PC-9 (cell line): ENCODE data around the gene SYCE1. TPM values are rescaled to one million over a fixed set of nuclear protein-coding genes. Genes with fewer than 3 reads are reported as not detected.

ENCODE experiments used
- BruUV-seq: library from RNA; stranded (reverse); fragments of 400-500 nt; replicated peaks from 2 replicates; lab custom pipeline; 2021; lab: Mats Ljungman, UMichigan
- CTCF ChIA-PET: fragments of 300-600 bp; sonication (Branson Sonifier 250); formaldehyde crosslinking; loops from one replicate; lab custom pipeline; 2022; ENCODE audit warnings: antibody characterized with exemption; lab: Charles Lee
- POLR2A ChIA-PET: fragments of 300-600 bp; sonication (Branson Sonifier 250); formaldehyde crosslinking; loops from one replicate; lab custom pipeline; 2022; ENCODE audit warnings: antibody characterized with exemption; ENCODE audit not compliant: unreplicated experiment; lab: Charles Lee
- DNase-seq, 2 experiments: peaks; one replicate each; pipeline versions ENCODE4 v3.0.0 to v3.0.0-alpha.2; 2015 to 2022; ENCODE audit warnings: mixed read lengths in 1 of 2
- H2AFZ ChIP-seq: fragments of 200-600 bp; sonication (generic); 2 replicates; pipeline ENCODE4 v1.8.1; 2017; ENCODE audit warnings: antibody characterized with exemption
- H3F3A ChIP-seq: fragments of 200-600 bp; sonication (generic); 2 replicates; pipeline ENCODE4 v1.8.1; 2017; ENCODE audit warnings: antibody characterized with exemption, mild to moderate bottlenecking, low read depth; ENCODE audit not compliant: insufficient read depth
- H3K27ac ChIP-seq: fragments of 200-600 bp; sonication (generic); 2 replicates; pipeline ENCODE4 v1.6.1; 2016; ENCODE audit warnings: mixed run types
- H3K27me3 ChIP-seq: fragments of 200-600 bp; sonication (generic); 2 replicates; pipeline ENCODE4 v1.6.1; 2016; ENCODE audit warnings: low read depth, mixed run types; ENCODE audit not compliant: insufficient read depth
- H3K36me3 ChIP-seq: fragments of 200-600 bp; sonication (generic); 2 replicates; pipeline ENCODE4 v1.6.1; 2016; ENCODE audit warnings: low read depth, mixed run types
- H3K4me1 ChIP-seq: fragments of 200-600 bp; sonication (generic); replicated peaks from 2 replicates; pipeline ENCODE4 v1.6.1; 2016; ENCODE audit warnings: mixed run types; ENCODE audit not compliant: insufficient read depth
- H3K4me2 ChIP-seq: fragments of 200-600 bp; sonication (generic); 2 replicates; pipeline ENCODE4 v1.6.1; 2017; ENCODE audit warnings: mixed run types
- H3K4me3 ChIP-seq: fragments of 200-600 bp; sonication (generic); 2 replicates; pipeline ENCODE4 v1.6.1; 2016; ENCODE audit warnings: mixed run types
- H3K79me2 ChIP-seq: fragments of 200-600 bp; sonication (generic); 2 replicates; pipeline ENCODE4 v1.6.1; 2017; ENCODE audit warnings: low read depth, mixed run types
- H3K9me2 ChIP-seq: fragments of 200-600 bp; sonication (generic); 2 replicates; pipeline ENCODE4 v1.8.1; 2017; ENCODE audit warnings: mild to moderate bottlenecking; ENCODE audit not compliant: insufficient read depth
- H3K9me3 ChIP-seq: fragments of 200-600 bp; sonication (generic); 2 replicates; pipeline ENCODE4 v1.8.1; 2016; ENCODE audit warnings: low read depth; ENCODE audit not compliant: insufficient read depth
- H4K20me1 ChIP-seq: fragments of 200-600 bp; sonication (generic); 2 replicates; pipeline ENCODE4 v1.8.1; 2017; ENCODE audit not compliant: insufficient read depth
- EZH2 ChIP-seq: fragments of 200-600 bp; sonication (generic); IDR thresholded peaks from 2 replicates; pipeline ENCODE4 v1.8.0; 2017; ENCODE audit warnings: antibody characterized with exemption, low read depth
- intact Hi-C: fragments of 100-400 bp; cut with micrococcal nuclease; formaldehyde crosslinking; loops from one replicate; pipeline ENCODE4 v1.10.0; 2022; ENCODE audit not compliant: unreplicated experiment
- total RNA-seq: library from RNA; stranded (reverse); gene quantifications from 2 replicates; pipeline ENCODE4 v1.2.3, GENCODE V29; 2021
- TF ChIP-seq, protein P1 (sequence below): fragments of 200-600 bp; sonication (generic); conservative IDR thresholded peaks from 2 replicates; pipeline ENCODE4 v1.6.1; 2017; ENCODE audit warnings: mixed run types, antibody characterized with exemption, mild to moderate bottlenecking, moderate library complexity

The SYCE1 gene
- total RNA-seq, 1 experiment from 2014 or later = not detected

DNA sequence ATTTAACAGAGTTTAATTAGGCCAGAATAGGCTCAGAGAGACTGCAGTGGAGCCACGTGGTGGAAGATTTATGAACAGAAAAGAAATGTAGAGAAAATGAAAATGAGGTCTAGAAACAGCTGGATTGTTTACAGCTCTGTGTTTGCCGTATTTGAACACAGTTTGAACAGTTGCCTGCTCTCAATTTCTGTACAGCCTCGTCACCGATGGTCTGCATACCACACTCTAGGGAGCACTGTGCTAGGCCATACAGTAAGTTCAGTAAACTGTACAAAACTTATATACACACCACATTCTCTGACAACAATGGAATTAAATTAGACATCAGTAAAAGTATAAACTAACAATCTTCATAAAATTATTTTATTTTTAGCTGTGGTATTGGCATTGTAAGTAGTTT, 49.3 kb downstream of the SYCE1 start:
- CTCF ChIA-PET = no interaction called here
- Histone ChIP-seq H3K27me3 (peaks cover 4% of the 10 kb centered on the region; the same call in 1 of the 2 replicates), H2AFZ (no peak overlapping the region), H3K79me2 (no peaks in the 10 kb centered on the region), H3K4me2 (no peak overlapping the region), H3K9me3 (no peaks in the 10 kb centered on the region), H3K36me3 (no peaks in the 10 kb centered on the region), H3K4me1 (no peaks in the 10 kb centered on the region), H3K9me2 (no peaks in the 10 kb centered on the region), H3K27ac (no peak overlapping the region), H3F3A (no peaks in the 10 kb centered on the region), H3K4me3 (no peak overlapping the region), H4K20me1 (no peaks in the 10 kb centered on the region)
- TF ChIP-seq, protein P1, sequence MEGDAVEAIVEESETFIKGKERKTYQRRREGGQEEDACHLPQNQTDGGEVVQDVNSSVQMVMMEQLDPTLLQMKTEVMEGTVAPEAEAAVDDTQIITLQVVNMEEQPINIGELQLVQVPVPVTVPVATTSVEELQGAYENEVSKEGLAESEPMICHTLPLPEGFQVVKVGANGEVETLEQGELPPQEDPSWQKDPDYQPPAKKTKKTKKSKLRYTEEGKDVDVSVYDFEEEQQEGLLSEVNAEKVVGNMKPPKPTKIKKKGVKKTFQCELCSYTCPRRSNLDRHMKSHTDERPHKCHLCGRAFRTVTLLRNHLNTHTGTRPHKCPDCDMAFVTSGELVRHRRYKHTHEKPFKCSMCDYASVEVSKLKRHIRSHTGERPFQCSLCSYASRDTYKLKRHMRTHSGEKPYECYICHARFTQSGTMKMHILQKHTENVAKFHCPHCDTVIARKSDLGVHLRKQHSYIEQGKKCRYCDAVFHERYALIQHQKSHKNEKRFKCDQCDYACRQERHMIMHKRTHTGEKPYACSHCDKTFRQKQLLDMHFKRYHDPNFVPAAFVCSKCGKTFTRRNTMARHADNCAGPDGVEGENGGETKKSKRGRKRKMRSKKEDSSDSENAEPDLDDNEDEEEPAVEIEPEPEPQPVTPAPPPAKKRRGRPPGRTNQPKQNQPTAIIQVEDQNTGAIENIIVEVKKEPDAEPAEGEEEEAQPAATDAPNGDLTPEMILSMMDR = no peak
- TF ChIP-seq EZH2 = no peak
- intact Hi-C loops = no loop called here
- POLR2A ChIA-PET = no interaction called here
- BruUV-seq = no TSS peak
- no peak for DNase-seq

DNA sequence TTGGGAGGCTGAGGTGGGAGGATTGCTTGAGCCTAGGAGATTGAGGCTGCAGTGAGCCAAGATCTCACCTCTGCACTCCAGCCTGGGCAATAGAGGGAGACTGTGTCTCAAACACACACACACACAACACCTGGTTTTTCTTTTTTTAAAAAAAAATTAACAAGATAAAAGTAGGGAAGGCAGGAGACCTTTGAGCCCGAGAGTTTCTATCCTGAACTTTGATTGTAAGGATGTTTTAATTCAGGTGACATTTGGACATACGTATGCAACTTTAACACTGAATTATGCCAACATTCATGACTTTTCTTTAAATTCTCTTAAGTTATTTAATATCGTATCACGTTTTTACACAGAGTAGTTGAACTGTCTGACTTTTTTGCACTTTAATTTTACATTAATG, 49.9 kb downstream of the SYCE1 start:
- Histone ChIP-seq H3K4me2 (no peak overlapping the region), H3K27ac (no peak overlapping the region), H3K9me3 (no peaks in the 10 kb centered on the region), H3K36me3 (no peaks in the 10 kb centered on the region), H3K9me2 (no peaks in the 10 kb centered on the region), H3K4me3 (no peak overlapping the region), H3K4me1 (no peaks in the 10 kb centered on the region), H3K79me2 (no peaks in the 10 kb centered on the region), H3K27me3 (peaks cover 4% of the 10 kb centered on the region; the same call in 1 of the 2 replicates), H3F3A (no peaks in the 10 kb centered on the region), H2AFZ (no peak overlapping the region), H4K20me1 (no peaks in the 10 kb centered on the region)
- intact Hi-C loops = no loop called here
- TF ChIP-seq, protein P1 = no peak
- TF ChIP-seq EZH2 = no peak
- BruUV-seq = no TSS peak
- ChIA-PET POLR2A (no interaction called here), CTCF (no interaction called here)
- no peak for DNase-seq

DNA sequence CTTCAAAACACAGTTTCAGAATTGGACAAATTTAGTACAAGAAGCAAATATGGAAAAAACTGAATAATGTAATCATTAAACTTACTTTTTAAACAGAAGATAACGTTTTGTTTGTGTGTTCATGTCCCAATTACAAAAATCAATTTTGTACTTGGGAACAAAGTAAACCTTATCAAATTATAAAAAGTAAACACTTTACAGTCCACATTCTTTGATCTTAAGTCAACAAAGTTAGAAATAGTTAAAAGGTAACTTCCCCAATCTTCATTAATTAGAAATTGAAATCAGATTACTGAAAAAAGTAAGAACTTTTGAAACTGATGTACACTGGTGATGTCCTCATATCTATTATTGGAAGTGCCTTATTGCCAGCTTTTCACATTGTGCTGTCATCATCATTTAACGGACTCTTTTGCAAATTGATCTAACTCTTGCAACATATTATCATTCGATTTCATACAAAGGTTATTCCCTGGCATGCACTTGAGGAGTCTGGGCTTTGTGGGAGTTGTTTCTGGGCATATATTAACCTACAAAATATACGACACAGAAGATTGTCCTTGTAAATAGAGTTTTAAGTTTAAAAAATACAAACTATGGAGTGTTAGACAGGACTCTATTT, 53.4 kb downstream of the SYCE1 start:
- Histone ChIP-seq H3K4me1 (no peaks in the 10 kb centered on the region), H2AFZ (no peak overlapping the region), H3K9me2 (no peaks in the 10 kb centered on the region), H3K4me2 (no peak overlapping the region), H3K27ac (no peak overlapping the region), H3K9me3 (no peaks in the 10 kb centered on the region), H3K79me2 (no peaks in the 10 kb centered on the region), H3K4me3 (no peak overlapping the region), H3K36me3 (no peaks in the 10 kb centered on the region), H4K20me1 (no peaks in the 10 kb centered on the region), H3K27me3 (peaks cover 4% of the 10 kb centered on the region; the same call in 1 of the 2 replicates), H3F3A (no peaks in the 10 kb centered on the region)
- ChIA-PET CTCF (no interaction called here), POLR2A (no interaction called here)
- no TSS peak for BruUV-seq
- DNase-seq = no peak
- TF ChIP-seq EZH2 = no peak
- TF ChIP-seq, protein P1 = no peak
- intact Hi-C loops = no loop called here
